Measurements from ENCODE around the gene MED13.
"Not testable (repeated sequence)": the region's sequence is repeated elsewhere in the genome, so short reads cannot be mapped to it uniquely, and the experiment has no call there.

The MED13 gene

GRCh38 chr17:62090021-62090824, 25.1 kb upstream of the MED13 start:
- no peak for DNase-seq

DNA sequence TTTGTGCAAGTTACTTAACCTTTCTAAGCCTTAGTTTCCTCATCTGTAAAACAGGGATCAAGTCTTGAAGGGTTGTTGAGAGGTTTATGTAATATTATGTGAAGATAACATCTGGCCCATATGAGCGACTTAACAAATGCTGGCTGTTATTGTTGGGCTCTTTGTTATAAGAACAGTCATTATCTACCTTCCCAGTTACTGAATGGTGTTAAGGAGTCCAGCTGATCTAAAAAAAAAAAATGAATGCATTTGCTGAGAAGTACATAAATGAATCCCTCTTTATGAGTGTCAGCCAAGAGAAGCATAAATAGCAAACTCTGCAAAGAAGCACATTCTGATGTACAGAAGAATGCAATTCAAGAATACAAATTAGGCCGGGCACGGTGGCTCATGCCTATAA, 24.3 kb upstream of the MED13 start:
- DNase-seq, result no peak

DNA sequence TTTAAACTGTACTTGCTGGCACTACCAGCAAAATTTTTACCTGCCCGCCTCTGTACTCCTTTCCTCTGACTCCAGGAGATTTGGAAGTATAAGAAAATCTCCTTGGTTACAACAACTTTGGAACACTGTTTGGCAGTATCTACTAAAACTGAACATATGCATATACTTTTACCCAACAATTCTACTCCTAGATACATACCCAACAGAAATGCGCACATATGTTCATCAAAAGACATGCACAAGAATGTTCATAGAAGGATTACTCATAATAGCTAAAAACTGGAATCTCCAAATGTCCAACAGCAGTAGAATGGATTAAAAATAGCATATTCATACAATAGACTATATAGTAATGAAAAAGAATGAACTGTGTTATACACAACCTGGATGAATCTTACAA, 21.7 kb upstream of the MED13 start:
- no peak for DNase-seq

GRCh38 chr17:62085511-62086408, 20.7 kb upstream of the MED13 start:
- DNase-seq, result peak; percentile 26

GRCh38 chr17:62084585-62084984, 19.5 kb upstream of the MED13 start:
- no peak for DNase-seq

- DNase-seq, result no peak
These were observed 18.6 kb upstream of the MED13 start for GRCh38 chr17:62083651-62084050.

DNA sequence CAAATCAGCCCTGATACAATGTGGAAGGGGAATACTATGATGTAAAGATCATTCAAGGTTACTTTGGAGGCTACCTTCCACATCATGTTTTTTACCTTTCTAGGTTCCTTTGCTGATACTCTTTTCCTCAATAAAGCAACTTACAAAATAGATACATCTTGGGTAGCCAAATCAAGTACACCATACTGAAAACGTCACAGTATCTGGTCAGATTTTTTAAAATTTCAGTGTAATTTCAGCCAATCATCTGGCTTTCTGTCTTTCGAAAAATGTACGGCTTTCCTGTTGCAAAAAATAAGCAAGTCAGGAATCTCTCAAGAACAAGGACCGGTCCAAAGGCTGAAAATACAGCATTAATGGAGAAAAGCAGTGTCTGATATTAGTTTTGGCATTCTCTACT, 15.6 kb upstream of the MED13 start:
- DNase-seq, result no peak

GRCh38 chr17:62078009-62078408, 12.9 kb upstream of the MED13 start:
- DNase-seq, result no peak

GRCh38 chr17:62076864-62077788, 12.0 kb upstream of the MED13 start:
- no peak for DNase-seq

DNA sequence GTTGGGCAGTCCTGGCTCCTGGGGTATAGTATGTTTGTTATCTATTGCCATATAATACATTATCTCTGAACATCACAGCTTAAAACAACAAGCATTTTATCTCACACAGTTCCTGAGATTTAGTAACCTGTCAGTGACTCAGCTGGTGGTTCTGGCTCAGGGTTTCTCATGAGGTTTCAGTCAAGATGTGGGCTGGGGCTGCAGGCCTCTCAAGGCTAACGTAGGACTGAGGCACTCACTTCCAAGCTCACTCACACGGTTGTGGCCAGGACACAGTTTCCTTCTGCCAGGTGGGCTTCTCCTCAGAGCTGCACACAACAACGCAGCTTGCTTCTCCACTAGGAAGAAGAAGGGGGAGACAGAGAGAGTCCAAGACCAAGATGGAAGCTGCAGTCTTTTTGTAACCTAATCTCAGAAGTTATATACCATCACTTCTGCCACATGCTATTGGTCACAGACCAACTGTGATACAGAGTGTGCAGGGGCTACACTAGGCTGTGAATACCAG, 10.3 kb upstream of the MED13 start:
- no peak for DNase-seq

- no peak for DNase-seq
These were observed 8.9 kb upstream of the MED13 start for GRCh38 chr17:62073993-62074392.

DNA sequence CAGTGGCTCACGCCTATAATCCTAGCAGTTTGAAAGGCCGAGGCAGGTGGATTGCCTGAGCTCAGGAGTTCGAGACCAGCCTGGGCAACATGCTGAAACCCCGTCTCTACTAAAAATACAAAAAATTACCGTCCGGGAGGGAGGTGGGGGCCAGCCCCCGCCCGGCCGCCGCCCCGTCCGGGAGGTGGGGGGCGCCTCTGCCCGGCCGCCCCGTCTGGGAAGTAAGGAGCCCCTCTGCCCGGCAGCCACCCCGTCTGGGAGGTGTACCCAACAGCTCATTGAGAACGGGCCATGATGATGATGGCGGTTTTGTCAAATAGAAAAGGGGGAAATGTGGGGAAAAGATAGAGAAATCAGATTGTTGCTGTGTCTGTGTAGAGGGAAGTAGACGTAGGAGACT, 7.8 kb upstream of the MED13 start:
- not testable (repeated sequence) for DNase-seq

GRCh38 chr17:62070900-62071299, 5.8 kb upstream of the MED13 start:
- DNase-seq, result no peak

DNA sequence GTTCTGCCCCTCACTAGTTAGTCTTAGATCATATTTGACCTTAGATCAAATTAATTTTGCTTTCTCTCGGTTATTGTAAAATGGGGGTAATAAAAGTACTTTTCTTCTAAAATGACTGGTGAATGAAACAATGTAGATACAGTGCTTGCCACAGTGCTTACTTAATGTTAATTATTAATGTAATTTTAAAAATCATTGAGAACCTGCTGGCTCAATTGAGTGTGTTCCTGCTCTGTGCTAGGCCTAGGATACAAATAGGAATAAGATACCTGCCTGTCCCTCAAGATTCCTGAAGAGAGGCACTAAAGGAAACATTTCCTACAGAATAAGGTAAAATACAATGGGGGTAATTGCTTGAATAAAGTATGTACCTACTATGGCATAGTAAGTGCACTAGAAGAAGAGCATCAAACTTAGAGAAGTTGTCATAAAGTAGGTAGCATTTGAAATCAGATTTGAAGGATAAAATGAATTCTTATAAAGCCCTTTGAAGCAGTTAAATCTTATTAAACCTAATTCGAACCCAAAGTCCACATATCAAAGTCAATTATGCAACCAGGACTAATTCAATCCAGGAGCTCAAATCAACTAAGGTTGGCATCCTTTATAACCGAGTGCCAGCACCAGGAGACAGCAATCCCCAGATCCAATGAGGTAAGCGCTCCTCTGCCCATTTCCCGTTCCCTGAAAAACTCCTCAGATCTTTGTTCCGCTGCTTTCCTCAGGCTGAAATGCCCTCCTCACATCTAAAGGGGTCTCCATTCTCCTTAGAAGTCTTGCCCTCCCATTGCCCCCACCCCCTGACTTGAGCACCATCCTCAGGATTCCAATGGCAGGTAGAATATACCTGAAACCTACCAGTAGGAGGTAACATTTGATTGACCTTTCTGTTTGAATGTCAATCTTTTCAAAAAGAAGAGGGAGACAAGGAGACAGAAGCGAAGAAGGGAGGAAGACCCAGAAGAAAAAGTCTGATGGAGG, 2.4 kb upstream of the MED13 start:
- DNase-seq, result no peak

DNA sequence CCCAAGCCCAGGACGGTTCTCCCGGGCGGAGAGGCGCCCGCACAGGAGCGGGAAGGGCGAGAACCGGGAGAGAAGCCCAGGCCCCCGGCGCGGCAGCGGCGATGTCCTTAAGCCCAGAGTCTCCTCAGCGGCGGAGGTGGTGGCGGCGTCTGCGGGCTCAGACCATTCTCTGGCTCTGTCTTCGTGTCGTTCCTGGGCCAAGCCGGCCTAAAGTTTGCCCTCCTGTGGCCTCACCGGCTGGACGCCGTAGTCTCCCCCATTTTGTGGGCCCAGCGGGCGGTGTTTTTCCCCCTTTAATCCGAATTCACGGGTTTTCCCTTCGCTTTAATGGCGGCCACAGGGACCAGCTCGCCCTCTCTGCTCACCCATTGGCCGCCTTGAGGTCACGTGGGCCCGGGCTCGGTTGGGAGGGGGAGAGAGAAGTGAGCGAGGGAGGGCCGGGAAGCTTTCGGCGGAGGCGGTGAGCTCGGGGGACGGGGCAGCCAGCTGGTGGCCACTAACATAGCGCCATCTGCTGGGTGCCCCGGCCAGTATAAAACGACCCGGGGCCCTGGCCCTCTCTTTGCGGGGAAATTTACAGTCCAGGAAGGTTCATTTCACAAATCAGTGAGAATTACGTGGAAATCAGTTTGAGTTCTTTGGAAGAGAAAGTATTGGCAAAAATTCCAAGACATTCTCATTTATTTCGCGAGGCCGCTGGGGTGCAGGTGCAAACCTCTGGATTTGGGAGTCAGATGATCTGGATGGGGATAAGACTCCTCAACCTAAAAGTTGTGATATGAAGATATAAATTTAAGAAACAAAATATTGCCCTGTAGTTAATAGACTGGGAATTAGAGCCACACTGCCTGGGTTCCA, 762 bp upstream of the MED13 start:
- DNase-seq, result peak; percentile 99

DNA sequence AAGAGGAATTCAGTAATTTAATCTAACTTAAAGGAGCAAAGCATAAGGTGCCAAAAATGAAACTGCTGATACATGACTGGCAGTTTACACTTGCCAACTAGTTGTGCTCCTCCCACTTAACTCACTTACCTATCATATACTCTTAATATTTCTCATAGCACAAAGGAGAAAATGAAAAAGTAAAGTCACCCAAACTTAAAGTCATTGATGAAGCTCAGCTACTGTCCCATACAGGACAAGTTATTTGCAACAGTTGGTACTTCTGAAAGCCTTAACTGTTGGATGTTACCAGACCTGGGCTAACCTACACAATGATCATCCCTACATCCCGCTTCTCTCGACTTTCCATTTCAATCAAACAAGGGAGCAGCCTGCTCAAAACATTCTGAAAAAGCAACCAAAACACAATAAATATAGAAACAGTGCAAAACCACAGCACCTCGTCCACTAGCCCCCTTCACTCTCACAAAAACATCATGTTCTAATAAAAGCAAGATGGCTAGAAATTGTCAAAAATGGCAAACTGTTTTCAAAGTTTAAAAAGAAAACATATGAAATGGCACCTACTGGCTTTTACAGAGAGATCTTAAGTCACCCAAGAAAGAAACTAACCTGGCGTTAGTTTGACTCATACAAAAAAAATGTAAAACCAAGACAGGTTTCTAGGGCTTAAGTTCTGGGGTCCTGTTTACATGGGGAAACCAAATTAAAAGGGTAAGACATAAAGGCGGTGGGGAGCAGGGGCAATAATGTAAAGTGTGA, 868 bp downstream of the MED13 start:
- DNase-seq, result peak; percentile 52

- DNase-seq, result no peak
These were observed 2.1 kb downstream of the MED13 start for GRCh38 chr17:62062944-62063343.

DNA sequence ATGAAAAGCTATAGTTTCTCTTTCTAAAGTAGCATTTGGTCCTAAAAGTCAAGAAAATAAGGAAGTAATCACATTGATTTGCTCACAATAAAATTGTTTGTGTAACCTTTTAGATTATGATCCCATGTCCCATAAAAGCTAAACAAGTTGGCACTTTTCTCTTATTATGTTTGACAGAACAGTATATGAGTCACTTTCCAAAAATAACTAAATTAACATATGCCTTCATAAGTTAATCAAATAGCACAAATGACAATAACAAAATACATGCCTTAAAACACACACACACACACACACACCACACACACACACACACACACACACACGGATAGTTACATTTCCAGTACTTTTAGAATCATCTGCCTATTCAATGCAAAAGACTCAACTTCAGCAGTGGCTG, 2.8 kb downstream of the MED13 start:
- no peak for DNase-seq

- no peak for DNase-seq
These were observed 5.7 kb downstream of the MED13 start for GRCh38 chr17:62059414-62059813.

DNA sequence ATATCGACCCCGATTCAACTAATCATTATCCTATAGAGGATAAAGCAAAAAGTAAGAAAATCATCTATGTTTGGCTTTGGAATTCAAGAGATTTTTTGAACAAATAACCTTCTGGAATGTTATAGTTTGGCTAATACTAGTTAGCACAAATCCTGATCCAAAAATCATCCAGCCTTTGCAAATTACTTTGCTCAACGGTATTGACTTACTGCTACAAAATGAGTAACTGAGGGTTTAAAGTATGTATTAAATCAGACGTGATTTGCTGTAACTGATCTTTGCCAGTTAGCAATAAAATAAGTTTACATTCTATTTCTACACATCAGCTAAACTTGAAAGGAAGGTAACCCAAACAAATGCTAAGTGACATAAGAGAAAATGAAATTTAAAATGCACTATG, 6.5 kb downstream of the MED13 start:
- DNase-seq, result no peak
